A204.1 (cell line): ENCODE measurements around the gene BRF1.
"Not testable (repeated sequence)": the region's sequence is repeated elsewhere in the genome, so short reads cannot be mapped to it uniquely, and the experiment has no call there.

Experiments used
- FAIRE-seq: peaks from 2 replicates; lab custom pipeline; 2012; peaks lifted over from hg19 to GRCh38; lab: Jason Lieb, UNC

BRF1 gene

DNA sequence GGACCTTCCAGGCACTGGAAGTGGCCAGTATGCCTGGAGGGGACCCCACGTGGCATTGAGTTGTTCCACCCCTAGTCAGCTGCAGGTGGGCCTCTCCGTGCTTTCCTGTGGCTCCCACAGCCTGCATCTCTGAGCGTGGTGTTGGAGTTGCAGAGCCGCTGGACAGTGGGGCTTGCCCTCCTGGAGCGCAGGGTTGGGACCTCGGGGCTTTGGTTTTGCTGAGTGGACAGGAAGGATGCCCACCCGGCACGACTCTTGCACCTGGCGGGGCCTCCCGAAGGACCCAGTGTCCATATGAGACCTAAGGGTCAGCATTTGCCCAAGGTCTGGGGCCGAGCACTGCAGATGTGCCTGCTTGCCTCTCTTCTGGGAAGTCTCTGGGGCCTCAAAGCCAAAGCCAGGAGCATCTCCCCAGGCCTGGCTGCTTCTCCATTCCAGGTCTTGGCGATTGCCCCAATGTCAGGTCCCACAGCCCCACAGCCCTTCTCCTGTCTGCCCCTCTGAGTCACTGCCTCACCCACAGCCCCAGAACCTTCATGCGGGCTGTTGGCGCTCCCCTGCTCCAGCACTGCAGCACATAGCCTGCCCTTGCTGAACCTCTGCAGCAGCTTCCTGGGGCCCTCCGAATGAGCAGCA is 15.3 kb upstream of the BRF1 start:
- no peak for FAIRE-seq

DNA sequence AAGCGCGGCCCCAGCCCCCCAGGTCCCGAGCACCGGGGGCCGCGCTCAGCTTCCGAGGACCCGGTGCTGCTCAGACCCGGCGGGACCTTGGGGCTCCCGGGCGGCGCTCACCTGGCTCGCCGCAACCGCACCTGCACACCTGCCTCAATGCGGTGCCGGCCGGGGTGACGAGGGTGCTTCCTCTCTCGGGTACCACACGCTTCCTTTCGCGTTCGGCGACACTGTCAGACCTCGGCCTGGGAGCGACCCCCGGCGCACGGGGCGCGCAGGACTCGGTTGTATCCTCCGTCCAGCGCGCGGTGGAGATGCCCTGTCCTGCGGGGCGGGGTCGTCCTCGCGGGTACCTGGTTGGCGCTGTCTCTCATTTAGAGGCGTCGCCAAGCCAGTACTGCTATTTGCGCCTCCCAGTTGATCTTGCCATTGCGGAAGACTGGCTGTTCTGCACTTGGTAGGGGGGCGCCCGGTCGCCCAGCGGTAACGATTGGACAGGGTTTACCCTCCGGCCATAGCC is 14.5 kb upstream of the BRF1 start:
- no peak for FAIRE-seq

DNA sequence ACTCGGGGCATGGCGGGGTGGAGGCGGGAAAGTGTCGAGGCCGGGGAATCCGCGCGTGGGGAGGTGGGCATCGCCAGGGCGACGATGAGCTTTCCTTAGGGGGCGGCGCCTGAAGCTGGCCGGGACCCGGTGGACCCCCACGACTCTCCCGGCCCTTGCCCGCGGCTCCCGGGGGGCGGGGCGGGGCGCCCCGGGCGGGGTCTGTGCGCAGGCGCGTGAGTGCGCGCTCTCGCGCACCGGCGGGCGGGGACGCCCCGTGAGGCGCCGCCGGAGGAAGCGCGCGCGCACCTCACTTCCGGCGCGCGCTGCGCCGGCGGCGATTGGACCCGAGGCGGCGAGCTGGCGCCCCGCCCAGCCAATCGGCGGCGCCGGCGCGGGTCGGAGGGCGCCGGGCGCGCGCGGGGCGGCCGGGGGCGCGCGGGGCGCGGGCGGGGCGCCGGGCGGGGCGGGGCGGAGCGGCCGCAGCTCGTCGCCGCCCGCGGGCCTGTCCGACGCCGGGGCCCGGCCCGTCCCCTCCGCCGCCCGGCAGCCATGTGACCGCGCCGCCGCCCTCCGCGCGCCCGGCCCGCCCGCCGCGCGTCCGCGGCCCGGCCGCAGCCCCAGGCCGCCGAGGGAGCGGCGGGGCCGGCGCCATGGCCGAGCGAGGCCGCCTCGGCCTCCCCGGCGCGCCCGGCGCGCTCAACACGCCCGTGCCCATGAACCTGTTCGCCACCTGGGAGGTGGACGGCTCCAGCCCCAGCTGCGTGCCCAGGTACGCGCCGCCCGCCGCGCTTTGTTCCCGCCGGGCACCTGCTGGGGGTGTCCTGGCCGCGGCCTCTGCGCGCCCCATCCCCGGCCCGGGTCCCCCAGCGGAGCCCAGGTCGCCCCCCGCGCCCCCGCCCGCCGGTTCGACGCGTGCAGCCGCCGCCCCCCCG is 13.7 kb upstream of the BRF1 start, which contains the start of gene PACS2:
PACS2 (plus strand) TSS at position 462 of the 914 bp plus-strand sequence; CDS start at position 633, 171 bp downstream.
- no peak for FAIRE-seq

DNA sequence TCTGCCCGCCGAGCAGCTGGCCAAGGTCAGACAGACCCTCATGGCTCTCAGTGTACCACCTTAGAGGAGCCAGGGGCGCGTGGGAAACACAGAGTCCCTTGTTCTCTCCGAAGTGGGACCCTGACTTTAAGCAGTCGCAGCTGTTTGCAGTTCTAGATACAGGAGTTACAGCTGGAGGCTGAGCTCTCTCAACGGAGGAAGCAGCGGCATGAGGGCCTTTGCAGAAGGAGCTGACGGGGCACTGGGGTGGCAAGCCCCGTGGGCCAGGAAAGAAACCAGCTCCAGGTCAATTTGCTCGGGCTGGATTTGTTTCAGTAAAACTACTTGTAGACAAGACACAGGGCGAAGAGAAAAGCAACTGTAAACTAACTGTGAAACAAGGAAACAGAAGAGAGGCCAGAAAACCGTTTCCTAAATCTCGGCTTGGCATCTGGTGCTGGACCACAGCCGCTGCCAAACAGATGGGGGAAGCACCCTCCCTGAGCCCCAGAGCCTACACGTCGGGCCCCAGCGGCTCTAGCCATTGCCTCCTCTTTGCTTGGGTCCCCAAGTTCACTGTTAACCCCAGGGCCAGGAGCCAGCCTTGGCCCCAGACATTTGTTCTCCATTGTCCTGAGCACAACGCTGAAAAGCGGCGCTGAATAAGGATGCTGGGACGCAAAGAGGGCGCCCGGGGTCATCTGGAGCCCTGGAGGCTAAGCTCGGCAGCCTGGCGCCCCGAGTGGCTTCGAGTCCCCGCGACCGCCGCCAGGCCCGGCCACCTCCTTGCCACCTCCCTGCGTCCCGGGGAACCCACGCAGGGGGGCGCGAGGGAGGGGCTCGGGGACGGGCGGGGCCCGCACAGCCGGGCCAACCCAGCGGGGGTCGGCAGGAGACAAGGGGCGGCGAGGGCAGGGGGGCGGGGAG is 12.8 kb upstream of the BRF1 start:
- FAIRE-seq = no peak

DNA sequence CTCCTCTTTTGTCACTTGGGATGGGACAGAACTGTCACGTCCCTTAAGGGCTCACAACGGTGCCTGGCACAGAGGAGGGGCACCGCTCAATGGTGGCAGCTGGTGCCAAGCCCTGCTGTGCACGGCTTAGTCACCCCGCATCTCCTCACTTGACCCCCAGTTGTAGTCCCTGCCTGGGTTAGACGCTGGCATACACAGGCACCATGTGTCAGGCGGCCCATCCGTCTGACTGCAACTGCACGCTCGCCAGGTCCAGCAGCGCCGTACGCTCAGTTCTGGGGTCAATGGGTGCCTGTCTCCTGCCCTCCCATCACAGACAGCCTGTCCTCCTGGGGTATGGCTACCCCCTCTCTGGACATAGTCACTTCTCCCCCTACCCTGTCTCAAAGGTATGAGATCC is 12.2 kb upstream of the BRF1 start:
- FAIRE-seq = no peak

DNA sequence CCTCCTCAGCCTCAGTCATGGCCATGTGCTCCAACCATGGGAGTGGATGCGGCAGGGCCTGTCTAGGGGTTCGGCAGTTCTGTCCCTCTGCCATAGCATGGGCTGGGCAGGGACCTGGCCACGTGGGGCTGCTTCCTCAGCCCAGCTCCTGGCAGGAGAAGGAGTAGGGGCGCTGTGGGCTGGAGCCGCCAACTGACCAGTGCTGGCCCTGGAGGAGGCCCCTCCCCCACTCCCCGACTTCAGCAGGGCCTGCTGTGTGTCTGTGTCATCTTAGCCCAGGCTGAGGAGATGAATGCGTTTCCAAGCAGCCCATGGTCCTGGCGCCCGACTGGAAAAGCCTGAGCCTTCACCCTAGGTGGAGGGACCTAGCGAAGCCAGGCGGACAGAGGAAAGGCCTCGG is 11.0 kb upstream of the BRF1 start:
- FAIRE-seq = no peak

DNA sequence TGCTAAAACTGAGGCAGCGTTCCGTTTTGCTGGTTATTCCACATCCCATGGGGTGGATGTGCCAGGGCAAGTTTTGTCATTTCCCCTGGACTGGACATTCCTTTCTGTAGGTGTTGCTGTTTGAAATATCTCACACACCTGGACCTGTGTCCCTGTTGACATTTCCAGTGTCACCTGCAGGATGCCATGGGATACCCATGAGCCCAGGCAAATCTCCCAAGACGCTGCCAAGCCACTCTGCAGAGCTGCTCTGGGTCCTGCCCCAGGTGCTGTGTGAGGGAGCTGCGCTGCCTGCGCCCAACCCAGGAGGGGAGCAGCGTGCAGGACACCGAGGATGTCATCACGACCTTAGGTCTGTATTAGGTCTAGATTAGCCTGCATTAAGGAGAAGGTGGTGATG is 8.6 kb upstream of the BRF1 start:
- no peak for FAIRE-seq

DNA sequence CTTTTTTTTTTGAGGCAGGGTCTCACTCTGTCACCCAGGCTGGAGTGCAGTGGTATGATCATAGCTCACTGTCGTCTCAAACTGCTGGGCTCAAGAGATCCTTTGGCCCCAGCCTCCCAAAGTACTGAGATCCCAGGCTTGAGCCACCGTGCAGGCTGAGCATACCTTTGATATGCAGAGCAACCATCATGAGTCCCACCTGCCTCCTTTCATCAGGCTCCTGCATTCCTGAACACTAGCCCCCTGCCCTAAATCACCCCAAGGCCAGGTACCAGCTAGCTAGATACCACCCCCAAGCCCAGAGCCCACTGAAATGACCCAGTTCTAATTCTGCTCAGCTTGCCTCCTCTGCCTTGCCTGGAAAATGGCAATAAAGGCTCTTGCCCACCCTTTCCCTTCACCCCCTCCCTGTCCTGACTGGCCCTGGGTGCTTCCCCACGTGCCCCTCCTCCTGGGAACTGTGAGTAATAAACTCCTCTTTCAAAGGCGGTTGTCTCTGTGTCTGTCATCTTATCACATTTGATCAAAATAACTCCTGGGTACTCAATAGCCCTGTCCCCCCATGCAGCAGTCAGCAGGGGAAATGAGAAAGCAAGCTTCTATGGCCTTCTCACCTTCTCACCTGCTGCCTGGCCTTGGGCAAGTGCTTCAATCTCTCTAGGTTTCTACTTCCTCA is 6.4 kb upstream of the BRF1 start:
- no peak for FAIRE-seq

DNA sequence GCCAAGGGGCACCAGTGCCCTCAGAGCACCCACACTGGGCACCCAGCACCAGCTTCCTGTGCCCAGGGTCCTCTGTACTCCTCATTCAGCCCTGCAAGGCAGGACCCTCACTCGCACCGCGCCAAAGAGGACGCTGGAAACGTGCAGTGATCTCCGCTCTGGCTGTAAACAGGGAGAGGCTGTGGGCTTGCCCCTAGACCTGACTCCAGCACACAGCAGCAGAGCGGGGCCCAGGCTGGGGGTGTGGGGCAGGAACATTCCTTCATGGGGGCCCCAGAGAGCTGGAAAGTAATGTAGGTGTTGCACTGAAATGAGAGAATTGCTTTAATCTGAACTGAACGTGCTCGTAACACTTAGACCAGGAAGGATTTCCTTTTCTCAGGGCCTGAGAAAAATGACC is 5.0 kb upstream of the BRF1 start:
- FAIRE-seq = no peak

DNA sequence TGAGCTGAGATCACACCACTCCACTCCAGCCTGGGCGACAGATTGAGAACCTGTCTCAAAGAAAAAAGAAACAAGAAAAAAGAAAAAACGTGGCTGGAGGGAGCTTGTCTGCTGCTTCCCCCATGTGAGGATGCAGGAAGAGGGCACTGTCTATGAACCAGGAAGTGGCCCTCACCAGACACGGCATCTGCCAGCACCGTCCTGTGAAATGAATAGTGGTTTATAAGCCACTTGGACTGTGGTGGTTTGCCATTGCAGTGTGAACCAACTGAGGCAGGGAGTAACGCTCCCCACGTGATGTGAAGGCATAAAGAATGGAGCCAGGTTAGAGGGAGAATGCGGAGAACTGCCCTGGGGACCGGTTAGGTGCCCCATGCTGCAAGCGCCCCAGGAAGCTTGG is 4.5 kb upstream of the BRF1 start:
- no peak for FAIRE-seq

DNA sequence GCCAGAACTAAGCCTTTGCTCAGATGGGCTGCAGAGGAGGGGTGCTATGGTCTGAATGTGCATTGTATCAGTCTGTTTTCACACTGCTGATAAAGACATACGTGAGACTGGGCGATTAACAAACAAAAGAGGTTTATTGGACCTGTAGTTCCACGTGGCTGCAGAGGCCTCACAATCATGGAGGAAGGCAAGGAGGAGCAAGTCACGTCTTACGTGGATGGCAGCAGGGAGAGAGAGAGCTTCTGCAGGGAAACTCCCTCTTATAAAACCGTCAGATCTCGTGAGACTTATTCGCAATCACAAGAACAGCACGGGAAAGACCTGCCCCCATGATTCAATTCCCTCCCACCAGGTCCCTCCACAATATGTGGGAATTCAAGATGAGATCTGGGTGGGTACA is 3.8 kb upstream of the BRF1 start:
- no peak for FAIRE-seq

DNA sequence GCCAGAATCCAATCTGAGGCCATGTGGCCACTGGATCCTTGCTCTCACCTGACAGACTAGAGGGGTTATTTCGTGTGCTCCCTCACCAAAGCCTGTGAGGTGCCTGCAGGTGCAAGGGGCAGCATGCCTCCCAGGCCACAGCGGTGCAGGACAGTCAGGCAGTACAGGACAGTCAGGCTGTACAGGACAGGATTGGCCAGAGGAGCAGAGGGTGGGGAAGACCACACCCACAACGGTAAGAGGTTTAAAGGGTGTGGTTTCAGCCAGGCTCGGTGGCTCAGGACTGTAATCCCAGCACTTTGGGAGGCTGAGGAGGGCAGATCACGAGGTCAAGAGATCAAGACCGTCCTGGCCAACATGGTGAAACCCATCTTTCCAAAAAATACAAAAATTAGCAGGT is 3.1 kb upstream of the BRF1 start:
- no peak for FAIRE-seq

DNA sequence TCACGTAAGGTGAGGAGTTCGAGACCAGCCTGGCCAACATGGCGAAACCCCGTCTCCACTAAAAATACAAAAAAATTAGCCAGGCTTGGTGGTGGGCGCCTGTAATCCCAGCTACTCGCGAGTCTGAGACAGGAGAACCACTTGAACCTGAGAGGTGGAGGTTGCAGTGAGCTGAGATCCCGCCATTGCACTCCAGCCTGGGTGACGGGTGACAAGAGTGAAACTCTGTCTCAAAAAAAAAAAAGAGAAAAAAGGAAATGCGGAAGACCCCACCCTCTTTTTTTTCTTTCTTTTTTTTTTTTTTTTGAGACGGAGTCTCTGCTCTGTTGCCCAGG is 1.1 kb upstream of the BRF1 start:
- FAIRE-seq = not testable (repeated sequence)

DNA sequence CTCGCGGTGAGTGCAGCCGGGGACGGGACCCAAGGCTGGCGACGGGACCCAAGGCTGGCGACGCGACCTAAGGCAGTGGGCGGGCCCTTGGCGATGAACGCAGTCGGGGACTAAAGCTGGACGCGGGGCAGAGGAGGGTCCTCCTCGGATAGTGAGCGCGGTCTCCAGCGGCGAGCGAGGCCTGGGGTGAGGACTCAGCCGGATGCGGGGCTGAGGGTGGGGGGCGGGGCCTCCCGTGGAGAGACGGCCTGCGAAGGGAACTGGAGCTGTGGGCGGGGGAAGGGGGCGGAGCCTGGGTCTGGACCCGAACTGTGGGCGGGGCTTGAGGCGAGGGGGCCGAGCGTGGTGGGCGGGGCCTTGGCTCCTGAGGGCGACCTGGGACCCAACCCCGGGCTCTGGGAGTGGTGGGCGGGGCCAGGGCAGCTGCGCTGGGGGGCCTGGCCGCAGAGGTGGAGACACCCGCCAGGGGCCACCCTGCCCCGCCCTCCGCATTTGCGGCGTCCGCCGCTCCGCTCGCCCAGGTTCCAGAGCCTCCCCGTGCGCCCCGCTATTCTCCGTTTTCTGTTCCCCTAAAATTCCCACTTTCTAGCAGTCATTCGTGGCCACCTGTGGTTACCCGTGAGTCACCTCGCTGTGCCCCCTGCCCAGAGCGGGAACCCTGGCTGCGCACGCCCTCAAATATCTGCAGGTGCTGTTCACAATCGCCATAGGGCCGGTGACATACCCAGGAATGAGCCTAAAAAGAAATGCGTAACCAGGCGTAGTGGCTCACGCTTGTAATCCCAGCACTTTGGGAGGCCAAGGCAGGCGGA is 508 bp upstream of the BRF1 start:
- no peak for FAIRE-seq

DNA sequence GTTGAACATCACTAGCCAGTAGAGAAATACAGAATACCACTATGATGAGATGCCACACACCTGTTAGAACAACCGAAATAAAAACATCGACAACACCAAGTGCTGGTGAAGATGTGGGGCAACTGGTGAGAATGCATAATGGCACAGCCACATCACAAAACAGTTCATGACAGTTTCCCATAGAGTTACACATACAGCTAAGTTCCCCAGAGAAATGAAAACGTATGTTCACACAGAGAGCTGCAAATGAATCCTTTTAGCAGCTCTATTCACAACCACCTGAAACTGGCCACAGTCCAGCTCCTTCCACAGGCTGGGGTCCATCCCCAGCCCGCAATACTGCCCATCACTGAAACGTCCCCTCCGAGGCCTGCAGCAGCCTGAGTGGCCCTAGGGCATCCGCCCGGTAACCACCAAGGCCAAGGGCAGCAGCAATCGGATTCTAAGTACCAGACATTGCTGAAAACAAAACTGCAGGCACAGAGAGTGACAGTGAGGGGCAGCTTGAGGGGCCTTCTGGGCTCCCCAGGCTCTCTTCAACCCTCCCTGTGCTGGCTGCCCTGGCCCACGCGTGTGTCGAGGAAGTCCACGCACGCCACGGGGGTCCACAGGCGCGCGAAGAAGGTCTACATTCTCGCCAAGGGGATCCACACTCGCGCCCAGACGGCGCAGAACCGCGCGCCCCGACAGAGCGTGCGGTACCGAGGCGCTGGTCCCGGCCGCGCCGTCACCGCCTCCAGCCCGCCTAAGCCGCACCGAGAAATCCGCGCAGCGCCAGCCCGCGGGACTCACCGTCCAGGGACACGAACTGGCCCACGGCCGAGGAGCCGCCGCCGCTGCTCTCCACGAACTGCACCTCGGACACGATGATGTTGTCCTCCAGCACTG is 903 bp downstream of the BRF1 start:
- FAIRE-seq = no peak

DNA sequence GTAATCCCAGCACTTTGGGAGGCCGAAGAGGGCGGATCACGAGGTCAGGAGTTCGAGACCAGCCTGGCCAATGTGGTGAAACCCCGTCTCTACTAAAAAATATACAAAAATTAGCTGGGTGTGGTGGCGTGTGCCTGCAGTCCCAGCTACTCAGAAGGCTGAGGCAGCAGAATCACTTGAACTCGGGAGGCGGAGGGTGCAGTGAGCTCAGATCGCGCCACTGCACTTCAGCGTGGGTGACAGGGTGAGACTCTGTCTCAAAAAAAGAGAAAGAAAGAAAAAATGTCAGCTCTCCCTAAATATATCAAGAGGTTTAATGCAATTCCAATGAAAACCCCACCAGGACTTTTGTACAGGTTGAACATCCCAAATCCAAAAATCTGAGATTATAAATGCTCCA is 3.5 kb downstream of the BRF1 start:
- FAIRE-seq = not testable (repeated sequence)

DNA sequence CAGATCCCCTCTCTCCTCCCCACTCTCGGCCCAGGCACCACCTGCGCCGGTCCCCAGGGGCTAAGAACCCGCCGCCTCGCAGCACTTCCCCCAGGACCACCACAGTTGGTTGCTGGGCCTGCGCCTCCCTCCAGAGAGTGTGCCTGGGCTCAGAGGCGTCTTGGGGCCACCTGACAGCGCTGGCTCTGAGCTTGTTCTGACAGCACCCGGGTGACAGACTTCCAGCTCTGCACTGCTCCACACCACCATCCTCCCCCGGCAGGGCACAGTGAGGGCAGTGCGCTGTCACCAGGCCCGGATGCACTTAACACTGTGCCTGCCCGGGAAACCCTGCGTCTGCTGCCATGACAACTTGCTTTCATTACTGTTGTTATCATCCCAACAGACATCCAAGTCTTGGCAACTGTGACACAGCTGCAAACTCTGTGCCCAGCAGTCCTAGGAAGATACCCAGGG is 6.6 kb downstream of the BRF1 start:
- no peak for FAIRE-seq

DNA sequence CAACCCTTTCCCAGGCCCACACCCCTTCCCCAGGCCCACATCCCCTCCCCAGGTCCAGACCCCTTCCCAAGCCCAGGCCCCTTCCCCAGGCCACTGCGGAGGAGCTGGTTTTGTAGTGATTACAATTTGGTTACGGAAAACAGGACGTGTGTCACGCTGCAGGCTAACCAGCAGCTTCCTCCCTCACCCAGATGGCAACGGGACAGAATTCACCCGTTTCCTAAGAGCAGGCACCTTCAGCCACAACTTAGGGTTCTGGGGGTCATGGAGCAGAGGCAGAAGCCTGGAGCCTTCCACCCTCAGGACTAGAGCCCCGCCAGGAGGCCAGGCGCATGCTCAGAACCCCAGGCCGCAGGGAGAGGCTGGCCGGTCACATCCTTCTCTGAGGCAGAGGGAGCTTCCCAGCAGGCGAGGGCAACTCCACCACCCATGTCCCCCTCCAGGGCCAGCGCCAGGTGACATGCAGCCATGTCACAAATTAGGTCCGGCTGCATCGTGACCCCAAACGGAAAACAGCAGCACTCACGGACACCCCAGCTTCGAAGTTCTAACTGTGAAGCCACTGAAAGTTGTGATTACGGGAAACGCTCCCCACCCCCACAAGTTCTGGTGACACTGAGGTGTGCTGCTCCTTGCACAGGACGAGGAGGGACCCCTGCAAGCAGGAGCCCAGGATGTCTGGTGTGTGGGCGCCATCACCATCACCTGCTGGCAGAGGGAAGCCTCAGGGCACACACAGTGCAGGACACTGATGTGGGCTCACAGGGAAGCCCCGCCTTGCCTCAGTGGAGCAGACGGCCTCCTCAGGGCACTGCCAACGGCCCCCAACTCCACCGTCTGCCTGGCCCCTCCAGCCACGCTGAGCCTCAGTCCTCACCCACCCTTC is 7.7 kb downstream of the BRF1 start:
- no peak for FAIRE-seq
